SK-N-SH (cell line): ENCODE results near the gene TOGARAM2. TPM values are rescaled to one million over a fixed set of nuclear protein-coding genes. Genes with fewer than 3 reads are reported as not detected.

Source experiments
- CTCF ChIA-PET: fragments of 300-600, 350-600 bp; formaldehyde crosslinking; extraction: SDS; loops from one replicate; lab custom pipeline; 2021; lab: Yijun Ruan, JAX
- POLR2A ChIA-PET: fragments of 350-600 bp; sonication (Branson Sonifier 250); formaldehyde crosslinking; extraction: SDS; loops from one replicate; lab custom pipeline; 2020; ENCODE audit warnings: antibody characterized with exemption, inconsistent platforms; lab: Yijun Ruan, JAX
- DNase-seq: peaks from one replicate; pipeline ENCODE4 v3.0.0; 2012
- H2AFZ ChIP-seq: fragments of 200-600 bp; sonication (generic); 2 replicates; pipeline ENCODE4 v1.8.1; 2016; ENCODE audit warnings: antibody characterized with exemption, mild to moderate bottlenecking, low read depth
- H3F3A ChIP-seq: fragments of 200-600 bp; sonication (generic); replicated peaks from 2 replicates; pipeline ENCODE3; 2016; ENCODE audit warnings: antibody characterized with exemption, mild to moderate bottlenecking; ENCODE audit not compliant: insufficient read depth
- H3K27ac ChIP-seq, 2 experiments: fragments of 200-500 bp in 1 of 2; fragments of 200-600 bp in 1 of 2; sonication (Bioruptor generic) in 1 of 2; sonication (generic), shearing (Covaris generic) in 1 of 2; 2 replicates each; pipeline versions ENCODE4 v1.5.1 to v1.6.1; 2014 to 2016; ENCODE audit warnings: low read depth in 2 of 2, inconsistent platforms in 1 of 2, low read length in 1 of 2, mild to moderate bottlenecking in 1 of 2, mixed read lengths in 1 of 2
- H3K27me3 ChIP-seq: fragments of 200-600 bp; sonication (generic), shearing (Covaris generic); 2 replicates; pipeline ENCODE4 v1.6.1; 2016; ENCODE audit warnings: mixed run types; ENCODE audit not compliant: insufficient read depth
- H3K36me3 ChIP-seq, 2 experiments: fragments of 200-500 bp in 1 of 2; fragments of 200-600 bp in 1 of 2; sonication (Bioruptor generic) in 1 of 2; sonication (generic) in 1 of 2; replicated peaks in 1 of 2; 2 replicates each; pipeline versions ENCODE3 to v1.5.1; 2014 to 2016; ENCODE audit warnings: low read length in 1 of 2, mild to moderate bottlenecking in 1 of 2; ENCODE audit not compliant: insufficient read depth in 2 of 2, control insufficient read depth in 1 of 2
- H3K4me1 ChIP-seq, 2 experiments: fragments of 200-500 bp in 1 of 2; fragments of 200-600 bp in 1 of 2; sonication (Bioruptor generic) in 1 of 2; sonication (generic), shearing (Covaris generic) in 1 of 2; 2 replicates each; pipeline versions ENCODE4 v1.5.1 to v1.6.1; 2014 to 2016; ENCODE audit warnings: low read depth in 1 of 2, low read length in 1 of 2, mixed run types in 1 of 2; ENCODE audit not compliant: insufficient read depth in 2 of 2, control insufficient read depth in 1 of 2
- H3K4me2 ChIP-seq: fragments of 200-600 bp; sonication (generic), shearing (Covaris generic); 2 replicates; pipeline ENCODE4 v1.6.1; 2017; ENCODE audit warnings: mixed run types
- H3K4me3 ChIP-seq, 2 experiments: fragments of 200-500 bp in 1 of 2; fragments of 200-600 bp in 1 of 2; sonication (Bioruptor generic) in 1 of 2; sonication (generic), shearing (Covaris generic) in 1 of 2; 2 replicates each; pipeline versions ENCODE4 v1.5.1 to v1.8.1; 2014 to 2016; ENCODE audit warnings: low read depth in 2 of 2, inconsistent platforms in 1 of 2, low read length in 1 of 2, mild to moderate bottlenecking in 1 of 2, mixed read lengths in 1 of 2, moderate library complexity in 1 of 2
- H3K79me2 ChIP-seq: fragments of 200-600 bp; sonication (generic); 2 replicates; pipeline ENCODE4 v1.8.1; 2017; ENCODE audit warnings: mild to moderate bottlenecking; ENCODE audit not compliant: insufficient read depth
- H3K9ac ChIP-seq: fragments of 200-600 bp; sonication (generic); 2 replicates; pipeline ENCODE4 v1.6.1; 2017; ENCODE audit warnings: mixed run types
- H3K9me2 ChIP-seq: fragments of 200-600 bp; sonication (generic); 2 replicates; pipeline ENCODE4 v1.6.1; 2017; ENCODE audit warnings: mixed run types
- H3K9me3 ChIP-seq: fragments of 200-600 bp; sonication (generic); 2 replicates; pipeline ENCODE4 v1.6.1; 2017; ENCODE audit warnings: mixed run types, mild to moderate bottlenecking, moderate library complexity
- H4K20me1 ChIP-seq: fragments of 200-600 bp; sonication (generic); 2 replicates; pipeline ENCODE4 v1.6.1; 2017; ENCODE audit warnings: mild to moderate bottlenecking, mixed run types; ENCODE audit not compliant: insufficient read depth
- CHD2 ChIP-seq: fragments of 150-350 bp; IDR thresholded peaks from 2 replicates; pipeline ENCODE4 v1.6.1; 2018; ENCODE audit warnings: low read length; ENCODE audit not compliant: partially characterized antibody
- EZH2phosphoT487 ChIP-seq: fragments of 200-600 bp; sonication (generic); IDR thresholded peaks from 2 replicates; pipeline ENCODE4 v1.6.1; 2017; ENCODE audit warnings: low read depth, mixed run types, mild to moderate bottlenecking, antibody characterized with exemption, moderate library complexity, borderline replicate concordance
- JUND ChIP-seq: IDR thresholded peaks from 2 replicates; pipeline ENCODE4 v1.4.0; 2012
- MEF2A ChIP-seq: IDR thresholded peaks from 2 replicates; pipeline ENCODE4 v1.4.0; 2012; ENCODE audit warnings: low read depth, borderline replicate concordance
- MXI1 ChIP-seq: IDR thresholded peaks from 2 replicates; pipeline ENCODE4 v1.6.1; 2012; ENCODE audit warnings: mild to moderate bottlenecking, low read depth, low read length, improper control_type of control experiment
- NFIC ChIP-seq: IDR thresholded peaks from 2 replicates; pipeline ENCODE4 v1.4.0; 2012; ENCODE audit warnings: borderline replicate concordance
- NRF1 ChIP-seq: IDR thresholded peaks from 2 replicates; pipeline ENCODE4 v1.6.1; 2012; ENCODE audit warnings: low read depth, mild to moderate bottlenecking, low read length
- RCOR1 ChIP-seq: fragments of 150-350 bp; IDR thresholded peaks from 2 replicates; pipeline ENCODE4 v1.6.1; 2017; ENCODE audit warnings: antibody characterized with exemption, low read length
- RFX5 ChIP-seq: IDR thresholded peaks from 2 replicates; pipeline ENCODE4 v1.6.1; 2012; ENCODE audit warnings: mild to moderate bottlenecking, improper control_type of control experiment, low read length
- RXRA ChIP-seq: IDR thresholded peaks from 2 replicates; pipeline ENCODE4 v1.4.0; 2012; ENCODE audit warnings: low read depth, mild to moderate bottlenecking, borderline replicate concordance
- SMC3 ChIP-seq: IDR thresholded peaks from 2 replicates; pipeline ENCODE4 v1.6.1; 2012; ENCODE audit warnings: low read depth, low read length, improper control_type of control experiment
- TAF1 ChIP-seq: IDR thresholded peaks from 2 replicates; pipeline ENCODE4 v1.6.1; 2012; ENCODE audit warnings: low read depth, mild to moderate bottlenecking, low read length, moderate library complexity, borderline replicate concordance
- WGBS: methylation state at CpG from one replicate; pipeline ENCODE4 v1.1.6; 2017; ENCODE audit warnings: low lambda C conversion rate; 5-methylcytosine and 5-hydroxymethylcytosine counted together
- polyA plus RNA-seq, 3 experiments: library from polyadenylated mRNA; depleted of rRNA; stranded (reverse); fragments of >200 nt; gene quantifications; 2 replicates each; pipeline ENCODE4 v1.2.3, GENCODE V29; 2012
- TF ChIP-seq, protein P1 (sequence below): fragments of 150-350 bp; IDR thresholded peaks from 2 replicates; pipeline ENCODE4 v1.6.1; 2016; ENCODE audit warnings: mild to moderate bottlenecking, low read depth, low read length
- TF ChIP-seq, protein P2 (sequence below): IDR thresholded peaks from 2 replicates; pipeline ENCODE4; 2012
- TF ChIP-seq, protein P3 (sequence below): IDR thresholded peaks from 2 replicates; pipeline ENCODE4 v1.6.1; 2012; ENCODE audit warnings: mild to moderate bottlenecking, low read depth, low read length, moderate library complexity

Gene TOGARAM2
- polyA plus RNA-seq, 1 of the 3 experiments (the other 2 are of a cell fraction), result 0.69 TPM

DNA sequence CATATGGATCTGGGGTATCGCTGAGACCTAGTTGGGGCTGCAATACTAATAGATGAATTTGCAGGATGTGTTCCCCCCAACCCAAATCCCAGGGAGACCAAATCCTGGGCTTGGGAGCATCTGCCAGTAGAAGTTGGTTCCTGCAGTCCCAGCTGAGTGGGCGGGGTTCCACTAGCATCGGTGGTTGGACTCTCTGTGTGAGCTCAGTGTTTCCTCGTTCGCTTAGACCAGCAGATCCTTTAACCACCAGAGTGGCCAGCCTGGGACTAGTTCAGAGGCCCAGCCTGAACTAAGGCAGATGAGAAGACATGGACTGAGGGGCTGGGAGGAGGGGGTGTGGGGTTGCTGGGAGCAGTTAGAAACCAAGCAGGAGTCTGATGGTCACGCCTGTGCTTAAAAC lies 52.6 kb downstream of the TOGARAM2 start (continued):
- TF ChIP-seq, protein P1, sequence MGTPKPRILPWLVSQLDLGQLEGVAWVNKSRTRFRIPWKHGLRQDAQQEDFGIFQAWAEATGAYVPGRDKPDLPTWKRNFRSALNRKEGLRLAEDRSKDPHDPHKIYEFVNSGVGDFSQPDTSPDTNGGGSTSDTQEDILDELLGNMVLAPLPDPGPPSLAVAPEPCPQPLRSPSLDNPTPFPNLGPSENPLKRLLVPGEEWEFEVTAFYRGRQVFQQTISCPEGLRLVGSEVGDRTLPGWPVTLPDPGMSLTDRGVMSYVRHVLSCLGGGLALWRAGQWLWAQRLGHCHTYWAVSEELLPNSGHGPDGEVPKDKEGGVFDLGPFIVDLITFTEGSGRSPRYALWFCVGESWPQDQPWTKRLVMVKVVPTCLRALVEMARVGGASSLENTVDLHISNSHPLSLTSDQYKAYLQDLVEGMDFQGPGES, result no peak
- no peak for TF ChIP-seq TAF1
- no peak for TF ChIP-seq CHD2
- TF ChIP-seq, all 33 proteins: peak for 0

DNA sequence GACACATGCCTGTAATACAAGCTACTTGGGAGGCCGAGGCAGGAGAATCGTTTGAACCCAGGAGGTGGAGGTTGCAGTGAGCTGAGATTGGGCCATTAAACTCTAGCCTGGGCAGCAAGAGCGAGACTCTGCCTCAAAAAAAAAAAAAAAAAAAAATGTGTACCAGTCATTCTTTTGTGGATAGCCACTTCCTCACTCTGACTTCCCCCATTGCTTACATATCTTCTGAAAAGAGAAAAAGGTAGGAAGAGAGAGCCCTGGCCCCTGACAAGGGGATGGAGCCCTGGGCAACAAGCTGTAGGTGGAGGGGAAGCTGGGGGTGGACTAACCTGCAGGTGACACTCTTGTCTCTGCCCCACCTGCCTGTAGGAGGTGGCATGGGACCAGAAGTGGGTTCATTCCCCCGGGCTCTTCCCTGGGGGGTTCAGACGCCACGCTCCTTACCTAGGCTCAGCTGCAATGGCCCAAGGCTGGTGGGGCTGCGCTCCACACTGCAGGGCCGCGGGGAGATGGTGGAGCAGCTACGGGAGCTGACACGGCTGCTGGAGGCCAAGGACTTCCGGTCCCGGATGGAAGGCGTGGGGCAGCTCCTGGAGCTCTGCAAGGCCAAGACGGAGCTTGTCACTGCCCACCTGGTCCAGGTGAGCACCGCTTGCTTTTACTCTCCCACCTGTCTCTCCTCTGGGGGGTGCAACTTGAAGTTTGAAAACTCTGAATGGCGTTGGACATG lies 54.1 kb downstream of the TOGARAM2 start:
- ChIA-PET POLR2A (no interaction called here), CTCF (interaction anchor here (0.6 to 1.3 kb wide), 3 partner anchors 12 to 162 kb away, joined by 3 to 4 read pairs (median 4); no protein-coding TSS in a partner anchor)
- Histone ChIP-seq H3K4me2 (no peak overlapping the region), H3K4me3 (no peak overlapping the region), H3K9me3 (no peaks in the 10 kb centered on the region), H3K9ac (no peak overlapping the region), H3F3A (no peaks in the 10 kb centered on the region), H3K36me3 (no peaks in the 10 kb centered on the region), H3K27ac (no peak overlapping the region), H3K9me2 (no peaks in the 10 kb centered on the region), H4K20me1 (no peaks in the 10 kb centered on the region), H3K4me1 (peaks cover 0 to 10% of the 10 kb centered on the region in 2 experiments; a peak in 1 of 4 replicates), H2AFZ (no peak overlapping the region), H3K79me2 (no peaks in the 10 kb centered on the region)
- no peak for DNase-seq
- WGBS, result 67% methylated on average over 15 of the region's 17 CpGs
- TF ChIP-seq, protein P2, sequence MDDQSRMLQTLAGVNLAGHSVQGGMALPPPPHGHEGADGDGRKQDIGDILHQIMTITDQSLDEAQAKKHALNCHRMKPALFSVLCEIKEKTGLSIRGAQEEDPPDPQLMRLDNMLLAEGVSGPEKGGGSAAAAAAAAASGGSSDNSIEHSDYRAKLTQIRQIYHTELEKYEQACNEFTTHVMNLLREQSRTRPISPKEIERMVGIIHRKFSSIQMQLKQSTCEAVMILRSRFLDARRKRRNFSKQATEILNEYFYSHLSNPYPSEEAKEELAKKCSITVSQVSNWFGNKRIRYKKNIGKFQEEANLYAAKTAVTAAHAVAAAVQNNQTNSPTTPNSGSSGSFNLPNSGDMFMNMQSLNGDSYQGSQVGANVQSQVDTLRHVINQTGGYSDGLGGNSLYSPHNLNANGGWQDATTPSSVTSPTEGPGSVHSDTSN, result no peak
- no peak for TF ChIP-seq RCOR1
- TF ChIP-seq MXI1, result no peak
- no peak for TF ChIP-seq MEF2A
- no peak for TF ChIP-seq EZH2phosphoT487
- TF ChIP-seq NFIC, result no peak
- TF ChIP-seq, protein P3, sequence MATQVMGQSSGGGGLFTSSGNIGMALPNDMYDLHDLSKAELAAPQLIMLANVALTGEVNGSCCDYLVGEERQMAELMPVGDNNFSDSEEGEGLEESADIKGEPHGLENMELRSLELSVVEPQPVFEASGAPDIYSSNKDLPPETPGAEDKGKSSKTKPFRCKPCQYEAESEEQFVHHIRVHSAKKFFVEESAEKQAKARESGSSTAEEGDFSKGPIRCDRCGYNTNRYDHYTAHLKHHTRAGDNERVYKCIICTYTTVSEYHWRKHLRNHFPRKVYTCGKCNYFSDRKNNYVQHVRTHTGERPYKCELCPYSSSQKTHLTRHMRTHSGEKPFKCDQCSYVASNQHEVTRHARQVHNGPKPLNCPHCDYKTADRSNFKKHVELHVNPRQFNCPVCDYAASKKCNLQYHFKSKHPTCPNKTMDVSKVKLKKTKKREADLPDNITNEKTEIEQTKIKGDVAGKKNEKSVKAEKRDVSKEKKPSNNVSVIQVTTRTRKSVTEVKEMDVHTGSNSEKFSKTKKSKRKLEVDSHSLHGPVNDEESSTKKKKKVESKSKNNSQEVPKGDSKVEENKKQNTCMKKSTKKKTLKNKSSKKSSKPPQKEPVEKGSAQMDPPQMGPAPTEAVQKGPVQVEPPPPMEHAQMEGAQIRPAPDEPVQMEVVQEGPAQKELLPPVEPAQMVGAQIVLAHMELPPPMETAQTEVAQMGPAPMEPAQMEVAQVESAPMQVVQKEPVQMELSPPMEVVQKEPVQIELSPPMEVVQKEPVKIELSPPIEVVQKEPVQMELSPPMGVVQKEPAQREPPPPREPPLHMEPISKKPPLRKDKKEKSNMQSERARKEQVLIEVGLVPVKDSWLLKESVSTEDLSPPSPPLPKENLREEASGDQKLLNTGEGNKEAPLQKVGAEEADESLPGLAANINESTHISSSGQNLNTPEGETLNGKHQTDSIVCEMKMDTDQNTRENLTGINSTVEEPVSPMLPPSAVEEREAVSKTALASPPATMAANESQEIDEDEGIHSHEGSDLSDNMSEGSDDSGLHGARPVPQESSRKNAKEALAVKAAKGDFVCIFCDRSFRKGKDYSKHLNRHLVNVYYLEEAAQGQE, result no peak
- no peak for TF ChIP-seq JUND
- no peak for TF ChIP-seq RXRA
- no peak for TF ChIP-seq NRF1
- no peak for TF ChIP-seq SMC3
- no peak for TF ChIP-seq RFX5
- TF ChIP-seq, all 33 proteins: peak for 0
- H3K27me3 ChIP-seq, result no peaks in the 10 kb centered on the region
